Left lung (tissue), 10 donors: ENCODE data around the gene POLG2. TPM values are rescaled to one million over a fixed set of nuclear protein-coding genes. Genes with fewer than 3 reads are reported as not detected.

Source experiments
- ATAC-seq: fragments of 200-7000 bp; cut with Tn5 transposase; one replicate; pipeline ENCODE4 v1.9.1; 2020; ENCODE audit warnings: moderate library complexity
- DNase-seq, 4 donors: peaks; one replicate each; pipeline ENCODE4 v3.0.0-alpha.2; 2013 to 2020
- H3K27ac ChIP-seq, 2 donors: fragments of 200-600 bp; sonication (generic) in 1 of 2; one replicate each; pipeline versions ENCODE4 v1.5.0 to v1.8.0; 2020 to 2021
- H3K27me3 ChIP-seq, 2 donors: fragments of 200-600 bp; sonication (generic) in 1 of 2; one replicate each; pipeline versions ENCODE4 v1.5.0 to v1.8.0; 2020 to 2021
- H3K36me3 ChIP-seq, 2 donors: fragments of 200-600 bp; sonication (generic) in 1 of 2; one replicate each; pipeline versions ENCODE4 v1.5.0 to v1.8.0; 2020 to 2021
- H3K4me1 ChIP-seq, 2 donors: fragments of 200-600 bp; one replicate each; pipeline ENCODE4 v1.8.0; 2021
- H3K4me3 ChIP-seq, 2 donors: fragments of 200-600 bp; sonication (generic) in 1 of 2; one replicate each; pipeline versions ENCODE4 v1.5.0 to v1.8.0; 2020 to 2021; ENCODE audit warnings: mild to moderate bottlenecking in 1 of 2
- H3K9me3 ChIP-seq, 2 donors: fragments of 200-600 bp; sonication (generic) in 1 of 2; one replicate each; pipeline versions ENCODE4 v1.5.0 to v1.8.0; 2020 to 2021
- CTCF ChIP-seq, 2 donors: fragments of 200-600 bp; sonication (generic) in 1 of 2; IDR thresholded peaks; one replicate each; pipeline versions ENCODE4 v1.5.0 to v1.8.0; 2021; ENCODE audit warnings: antibody characterized with exemption in 2 of 2
- intact Hi-C, 2 donors: fragments of 100-400 bp; cut with DNase I; formaldehyde crosslinking; loops; one replicate each; pipeline versions ENCODE4 v1.11.2 to v1.14.2; 2022
- microRNA-seq, 2 donors: library from miRNA; unstranded; fragments of <30 nt; microRNA quantifications; one replicate each; pipeline ENCODE4, GENCODE V29; 2019
- polyA plus RNA-seq, 6 donors: library from polyadenylated mRNA; unstranded; fragments of 120-200 nt; gene quantifications; one replicate each; pipeline ENCODE4 v1.2.1, GENCODE V29; 2013; ENCODE audit not compliant: insufficient read length in 6 of 6
- total RNA-seq, 2 donors: library from RNA; stranded (reverse); fragmentation: NEBNext Ultra II Directional; extraction: Animal tissue kit (Norgen Biotek cat#: 25700); gene quantifications; one replicate each; pipeline ENCODE4 v1.2.1, GENCODE V29; 2021
- donor health status: DM: no; HTN: yes; CAD: no.
- donor health status: DM: no; HTN: no; CAD: no.

The POLG2 gene
- total and polyA plus RNA-seq, 8 donors, result 12.6 to 60.6 (median 48.5) TPM

DNA sequence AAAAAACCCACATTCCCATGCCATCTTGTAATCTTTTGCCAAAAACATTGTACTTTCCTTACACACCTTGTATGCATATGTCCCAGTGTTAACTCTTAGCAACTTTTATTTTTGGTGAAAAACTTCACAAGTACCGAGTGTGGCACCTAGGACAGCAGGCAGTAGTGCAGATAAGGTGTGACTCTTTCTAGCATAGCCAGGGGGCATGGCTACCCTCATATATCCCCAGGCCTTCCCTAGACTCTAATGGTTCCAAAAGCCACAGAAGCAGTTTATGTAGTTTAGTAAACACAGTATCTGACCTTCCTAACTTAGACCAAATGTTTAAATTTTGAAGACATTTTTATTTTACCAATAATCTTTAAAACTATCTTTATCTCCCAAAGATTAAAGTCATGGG is 68.4 kb downstream of the POLG2 start:
- H3K4me3 ChIP-seq, result no peak overlapping the region
- H3K4me1 ChIP-seq, result peaks cover 0 to 5% of the 10 kb centered on the region in 2 donors
- DNase-seq (no peak), ATAC-seq (no peak)
- H3K36me3 ChIP-seq, result no peaks in the 10 kb centered on the region
- no peak overlapping the region for H3K27ac ChIP-seq
- intact Hi-C loops, result no loop called here
- no peak for TF ChIP-seq CTCF (IDR thresholded peaks at IDR 0.05)
- H3K27me3 ChIP-seq, result no peaks in the 10 kb centered on the region
- no peaks in the 10 kb centered on the region for H3K9me3 ChIP-seq

Small RNA genes lying within 50 kb of the gene (microRNA-seq; reads per million reads assigned to microRNA genes)
- 3.0 to 4.2 reads per million in 2 donors for gene MIR3064
- 0 reads per million in 2 donors for gene MIR5047

Other genes starting within 250 kb of the POLG2 start
- gene TEX2, start 233.8 kb downstream of the POLG2 start, total RNA-seq, result 10 to 100 TPM; 33.3 to 38.2 TPM
- 10 to 100 TPM; 20.1 to 28.0 (median 22.6) TPM for gene TEX2, start 233.8 kb downstream of the POLG2 start, polyA plus RNA-seq
- gene PECAM1, start 106.2 kb downstream of the POLG2 start, total RNA-seq, result 100 to 1,000 TPM; 308 to 476 TPM
- gene PECAM1, start 106.2 kb downstream of the POLG2 start, polyA plus RNA-seq, result 100 to 1,000 TPM; 288 to 380 (median 319) TPM
- 10 to 100 TPM; 17.3 to 34.4 TPM for gene MILR1, start 47.9 kb downstream of the POLG2 start, total RNA-seq
- 1 to 10 TPM; 2.6 to 5.6 (median 4.3) TPM for gene MILR1, start 47.9 kb downstream of the POLG2 start, polyA plus RNA-seq
- gene DDX5, start 9.2 kb upstream of the POLG2 start, total RNA-seq, result 100 to 1,000 TPM; 712 to 729 TPM
- gene DDX5, start 9.2 kb upstream of the POLG2 start, polyA plus RNA-seq, result 100 to 1,000 TPM; 653 to 835 (median 742) TPM
- 10 to 100 TPM; 21.2 to 26.3 TPM for gene CEP95, start 9.9 kb upstream of the POLG2 start, total RNA-seq
- 100 to 1,000 TPM; 125 to 202 (median 151) TPM for gene CEP95, start 9.9 kb upstream of the POLG2 start, polyA plus RNA-seq
- 10 to 100 TPM; 41.6 to 44.6 TPM for gene SMURF2, start 165.3 kb upstream of the POLG2 start, total RNA-seq
- gene SMURF2, start 165.3 kb upstream of the POLG2 start, polyA plus RNA-seq, result 10 to 100 TPM; 49.0 to 67.6 (median 55.9) TPM